Breast epithelium (tissue), 3 donors: Measurements from ENCODE around the gene PKD2.

ENCODE experiments used
- CTCF ChIP-seq, 3 donors: fragments of 450-650 bp; IDR thresholded peaks; one replicate each; pipeline ENCODE4 v1.5.1; 2016 to 2017; ENCODE audit warnings: antibody characterized with exemption in 3 of 3, mild to moderate bottlenecking in 3 of 3, moderate library complexity in 3 of 3
- POLR2A ChIP-seq: fragments of 450-650 bp; IDR thresholded peaks from one replicate; pipeline ENCODE4 v1.6.1; 2016; ENCODE audit warnings: antibody characterized with exemption, mild to moderate bottlenecking, moderate library complexity

- no peak for TF ChIP-seq CTCF (IDR thresholded peaks at IDR 0.05)
- TF ChIP-seq POLR2A, result no peak
These were observed 22.1 kb downstream of the PKD2 start for GRCh38 chr4:88029556-88029955.
